Dedifferentiated amniotic fluid mesenchymal stem cell (primary cell): ENCODE results near the gene DUSP1.
A peak's percentile ranks its signal among the peaks of the same experiment; 100 is the strongest.

Source experiments
- DNase-seq: peaks from one replicate; pipeline ENCODE4 v3.0.0-alpha.2; 2016; ENCODE audit errors: extremely low spot score

DUSP1 gene

DNA sequence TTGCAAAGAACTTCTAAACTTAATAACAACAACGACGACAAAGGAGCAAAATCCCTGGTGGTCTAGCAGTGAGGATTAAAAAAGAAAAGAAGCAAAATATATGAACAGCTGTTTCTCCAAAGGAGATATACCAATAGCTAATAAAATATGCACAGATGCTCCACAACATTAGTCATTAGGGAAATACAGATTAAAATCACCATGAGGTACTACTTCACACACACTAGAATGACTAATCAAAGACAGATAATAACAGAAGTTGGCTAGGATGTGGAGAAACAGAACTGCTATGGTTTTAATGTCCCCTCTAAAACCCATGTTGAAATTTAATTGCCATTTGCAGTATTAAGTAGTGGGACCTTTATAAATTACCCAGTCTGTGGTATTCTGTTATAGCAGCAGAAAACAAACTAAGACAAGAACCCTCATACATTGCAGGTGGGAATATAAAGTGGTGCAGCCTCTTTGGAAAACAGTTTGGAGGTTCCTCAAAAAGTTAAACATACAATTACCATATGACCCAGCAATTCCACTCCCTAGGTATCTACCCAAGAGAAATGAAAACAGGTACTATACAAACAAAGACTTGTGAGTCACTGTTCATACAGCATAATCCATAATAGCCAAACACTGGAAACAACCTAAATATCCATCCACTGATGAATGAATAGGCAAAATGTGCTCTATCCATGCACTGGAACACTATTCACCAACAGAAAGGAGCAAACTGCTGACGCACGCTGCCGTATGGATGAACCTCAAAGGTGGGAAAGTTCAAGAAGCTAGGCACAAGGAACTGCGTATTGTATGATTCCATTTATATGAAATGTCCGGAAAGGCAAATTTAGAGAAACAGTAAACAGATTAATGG lies 11.4 kb upstream of the DUSP1 start:
- no peak for DNase-seq

DNA sequence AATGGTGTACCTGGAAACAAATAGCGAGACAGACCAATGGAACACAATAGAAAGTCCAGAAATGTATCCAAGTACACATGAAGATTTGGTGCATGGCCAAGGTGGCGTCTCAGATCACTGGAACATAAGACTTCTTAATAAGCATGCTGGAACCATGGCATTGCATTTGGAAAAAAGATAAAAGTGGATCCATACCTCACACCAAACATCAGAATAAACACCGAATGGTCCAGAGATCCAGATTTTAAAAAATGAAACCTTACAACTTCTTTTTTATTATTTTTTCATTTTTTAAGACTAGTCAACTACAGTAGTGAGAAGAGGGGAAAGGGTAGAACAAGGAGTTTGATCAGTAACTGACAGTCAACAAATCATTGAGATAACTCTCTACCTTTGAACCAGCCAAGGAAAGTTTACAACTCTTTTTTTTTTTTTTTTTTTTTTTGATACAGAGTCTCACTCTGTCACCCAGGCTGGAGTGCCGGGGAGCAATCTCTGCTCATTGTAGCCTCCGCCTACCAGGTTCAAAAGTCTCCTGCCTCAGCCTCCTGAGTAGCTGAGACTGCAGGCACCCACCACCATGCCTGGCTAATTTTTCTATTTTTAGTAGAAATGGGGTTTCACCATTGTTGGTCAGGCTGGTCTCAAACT lies 8.8 kb upstream of the DUSP1 start:
- no peak for DNase-seq

- DNase-seq: no peak
These were observed 7.2 kb upstream of the DUSP1 start for GRCh38 chr5:172777881-172778814.

DNA sequence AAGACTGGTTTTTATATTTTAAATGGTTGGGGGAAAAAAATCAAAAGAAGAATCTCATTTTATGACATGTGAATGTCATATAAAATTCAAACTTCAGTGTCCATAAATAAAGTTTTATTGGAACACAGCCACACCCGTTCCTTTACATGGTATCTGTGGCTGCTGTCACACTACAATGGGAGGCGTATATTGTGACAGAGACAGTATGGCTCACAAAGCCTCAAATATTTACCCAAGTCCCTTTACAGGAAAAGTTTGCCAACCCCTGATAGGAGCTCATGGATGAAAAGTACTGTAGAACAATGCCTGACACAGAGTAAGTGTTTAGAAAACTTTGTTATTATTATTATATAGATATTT lies 5.2 kb upstream of the DUSP1 start:
- no peak for DNase-seq

- peak; percentile 58 for DNase-seq
These were observed 4.6 kb upstream of the DUSP1 start for GRCh38 chr5:172775326-172776234.

DNA sequence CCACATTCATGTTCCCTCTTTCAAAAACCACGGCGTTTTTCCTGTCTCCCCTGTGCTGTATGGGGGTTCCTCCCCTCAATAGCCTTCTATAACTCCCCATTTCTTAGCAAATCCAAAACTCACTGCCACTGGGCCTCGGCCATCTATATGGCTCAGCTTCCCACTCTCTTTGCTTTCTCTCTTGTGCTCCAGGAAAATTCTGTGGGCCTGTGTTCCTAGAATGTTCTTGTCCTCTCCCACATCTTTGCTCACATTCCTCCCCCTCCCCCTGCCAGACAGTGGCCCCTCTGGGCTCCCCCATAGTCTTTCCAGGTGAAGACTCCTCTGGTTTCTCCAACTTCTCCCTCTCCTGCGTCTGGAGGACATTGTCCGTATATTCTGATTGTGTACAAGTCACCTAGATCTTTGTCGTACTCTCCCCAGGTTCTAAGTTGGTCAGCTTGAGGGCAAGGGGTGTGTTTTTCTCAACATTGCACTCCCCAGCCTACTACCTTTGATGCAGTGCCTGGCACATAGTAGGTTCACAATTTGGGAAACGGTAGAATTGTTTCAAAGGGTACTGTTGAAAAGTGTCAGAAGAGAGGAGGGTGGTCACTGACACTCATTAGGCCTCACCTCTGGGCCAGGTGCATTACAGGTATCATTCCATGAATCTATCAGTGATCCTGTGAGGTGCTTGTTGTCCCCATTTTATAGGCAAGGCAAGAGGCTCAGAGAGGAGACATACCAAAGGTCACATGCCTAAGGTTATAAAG lies 3.7 kb upstream of the DUSP1 start:
- DNase-seq: no peak

DNA sequence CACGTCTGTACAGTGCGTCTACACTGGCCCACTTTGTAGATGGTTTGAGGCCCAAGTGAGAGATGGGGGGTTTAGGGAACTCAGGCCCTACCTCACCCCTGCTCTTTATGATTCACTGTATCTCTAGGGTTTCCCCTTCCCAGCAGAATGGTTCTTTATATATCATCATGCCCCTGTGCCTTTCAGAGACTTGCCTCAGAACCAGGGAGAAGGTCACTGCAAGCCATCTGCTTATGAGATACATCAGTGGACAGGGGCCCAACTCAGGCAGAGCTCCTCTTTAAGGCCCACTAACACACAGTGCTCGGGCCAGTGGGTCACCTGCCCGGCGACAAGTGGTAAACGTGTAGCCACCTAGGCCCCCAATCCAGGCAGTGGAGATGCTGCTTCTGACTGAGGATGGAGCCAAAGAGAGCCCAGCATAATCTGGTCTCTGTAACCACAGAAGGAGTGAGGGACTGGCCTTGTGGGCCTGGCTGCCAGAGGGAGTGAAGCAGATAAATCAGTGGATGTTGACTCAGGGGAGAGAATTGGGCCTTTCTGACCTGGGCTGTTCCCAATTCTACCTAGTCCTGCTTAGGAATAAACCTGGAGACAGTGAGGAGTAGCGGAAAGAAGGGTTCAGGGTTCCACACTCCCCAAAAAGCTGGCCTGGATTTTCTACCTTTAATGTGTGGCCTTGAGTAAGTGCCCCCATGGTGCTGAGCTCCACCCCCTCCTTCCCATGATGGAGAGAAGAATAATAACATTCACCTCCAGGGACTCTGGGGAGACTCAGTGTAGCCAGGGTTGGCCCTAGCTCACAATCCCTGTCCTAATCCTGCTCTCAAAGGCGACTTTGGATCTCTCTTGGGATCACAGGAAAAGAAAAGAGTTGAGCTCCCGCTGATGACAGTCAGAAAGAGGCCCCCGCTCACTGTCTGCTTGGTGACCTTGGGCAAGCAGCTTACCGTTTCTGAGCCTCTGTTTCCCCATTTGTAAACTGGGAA lies 2.8 kb upstream of the DUSP1 start:
- no peak for DNase-seq

DNA sequence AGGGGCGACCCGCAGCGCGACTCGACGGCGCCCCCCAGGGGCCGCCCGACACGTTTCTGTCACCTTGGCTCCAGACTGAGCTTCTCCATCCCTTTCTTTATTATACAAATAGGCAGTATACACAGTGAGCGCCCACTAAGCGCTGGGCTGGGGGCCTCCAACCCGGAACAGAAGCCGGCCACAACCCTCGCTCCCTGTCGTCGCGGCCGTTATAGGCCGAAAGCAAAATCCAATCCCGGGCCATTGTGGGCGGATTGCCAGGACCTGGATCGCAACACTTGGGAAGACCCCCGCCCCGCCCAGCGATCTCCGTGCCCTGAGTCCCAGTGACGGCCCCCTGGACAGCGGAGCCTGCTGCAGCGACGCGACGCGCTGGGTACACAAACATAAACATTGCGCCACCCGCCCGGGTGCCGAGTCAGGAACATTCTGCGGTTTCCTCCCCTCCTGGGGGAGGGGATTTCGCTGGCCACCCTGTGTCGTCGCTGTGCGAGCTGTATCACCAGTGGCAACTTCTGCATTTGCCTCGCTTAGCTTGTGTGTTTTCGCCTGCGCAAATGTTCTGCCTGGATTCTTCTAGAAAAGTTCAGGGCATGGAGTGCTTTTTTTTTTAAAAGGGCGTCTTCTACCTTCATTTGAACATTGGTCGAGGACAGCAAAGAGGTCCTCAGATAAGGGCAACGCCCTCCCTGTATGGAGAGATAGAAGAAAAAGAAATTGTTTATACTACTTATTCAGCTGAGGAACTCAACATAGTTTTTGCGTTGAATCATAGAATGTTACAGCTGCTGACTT lies 1.3 kb upstream of the DUSP1 start:
- DNase-seq: peak; percentile 85

DNA sequence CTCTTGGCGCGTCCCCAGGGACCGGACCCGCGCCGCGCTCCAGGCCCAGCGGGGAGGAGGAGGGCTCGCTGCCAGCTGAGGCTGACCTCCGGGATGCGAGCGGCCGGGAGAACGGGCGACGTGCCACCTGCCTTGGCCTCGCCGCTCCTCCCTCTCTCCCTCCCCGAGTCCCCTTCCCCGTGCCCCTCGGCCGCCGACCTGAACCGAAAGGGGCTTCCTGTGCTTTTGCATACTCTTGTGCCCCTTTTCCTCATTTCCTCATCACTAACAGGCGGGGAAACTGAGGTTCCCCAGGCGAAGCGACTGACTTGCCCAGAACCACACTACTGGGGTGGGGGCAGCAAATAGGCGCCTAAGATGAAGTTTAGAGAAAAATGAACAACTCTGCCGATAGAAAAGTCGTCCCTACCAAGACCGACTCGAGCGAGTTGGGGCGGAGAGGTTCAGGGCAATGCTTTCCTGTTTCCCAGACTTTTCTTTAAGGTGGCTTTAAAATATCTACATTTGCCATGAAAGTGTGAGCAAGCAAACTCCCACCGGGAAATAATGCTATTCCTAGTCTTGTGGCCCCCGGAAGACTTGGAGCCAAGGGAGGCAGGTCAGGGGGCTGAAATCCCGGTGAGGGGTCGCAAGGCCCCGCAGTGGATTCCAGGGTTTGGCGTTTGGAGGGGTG lies 580 bp upstream of the DUSP1 start:
- no peak for DNase-seq

- DNase-seq: no peak
These were observed 671 bp downstream of the DUSP1 start for GRCh38 chr5:172770374-172770674.

DNA sequence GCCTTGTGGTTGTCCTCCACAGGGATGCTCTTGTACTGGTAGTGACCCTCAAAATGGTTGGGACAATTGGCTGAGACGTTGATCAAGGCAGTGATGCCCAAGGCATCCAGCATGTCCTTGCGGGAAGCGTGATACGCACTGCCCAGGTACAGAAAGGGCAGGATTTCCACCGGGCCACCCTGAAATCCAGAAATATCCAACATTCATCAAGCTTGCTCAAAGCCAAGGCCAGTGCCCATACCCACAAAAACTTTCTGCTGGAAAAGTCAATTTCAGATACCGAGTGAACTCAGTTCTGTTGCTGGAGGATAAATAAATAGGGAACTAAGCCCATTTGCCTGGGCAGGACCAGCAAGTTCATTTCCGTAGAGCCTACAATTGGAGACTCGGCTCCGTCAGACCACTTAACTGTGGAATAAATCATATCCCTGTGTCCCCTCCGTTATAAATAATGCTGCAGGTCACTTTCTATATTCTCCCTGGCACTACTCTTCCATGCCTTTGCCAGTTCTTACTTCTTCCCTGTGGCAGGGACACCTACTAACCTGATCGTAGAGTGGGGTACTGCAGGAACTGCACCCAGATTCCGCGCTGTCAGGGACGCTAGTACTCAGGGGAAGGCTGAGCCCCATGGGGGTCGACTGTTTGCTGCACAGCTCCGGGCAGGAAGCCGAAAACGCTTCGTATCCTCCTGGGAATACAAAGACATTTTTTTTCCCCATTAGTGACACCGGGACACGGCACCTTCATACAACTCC lies 1.2 kb downstream of the DUSP1 start:
- DNase-seq: no peak

DNA sequence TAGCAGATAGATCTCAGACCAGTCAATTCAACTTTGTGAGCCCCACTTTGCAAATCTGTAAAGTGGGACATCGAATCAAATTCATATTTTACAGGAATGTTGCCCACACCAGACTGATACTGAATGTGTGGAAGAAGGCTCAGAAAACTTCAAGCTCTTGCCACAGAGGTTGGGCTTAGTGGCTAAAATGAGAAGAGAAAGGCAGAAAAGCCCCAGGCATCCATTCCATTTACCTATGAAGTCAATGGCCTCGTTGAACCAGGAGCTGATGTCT lies 1.7 kb downstream of the DUSP1 start:
- DNase-seq: no peak

GRCh38 chr5:172768573-172769341 lies 2.2 kb downstream of the DUSP1 start:
- no peak for DNase-seq

DNA sequence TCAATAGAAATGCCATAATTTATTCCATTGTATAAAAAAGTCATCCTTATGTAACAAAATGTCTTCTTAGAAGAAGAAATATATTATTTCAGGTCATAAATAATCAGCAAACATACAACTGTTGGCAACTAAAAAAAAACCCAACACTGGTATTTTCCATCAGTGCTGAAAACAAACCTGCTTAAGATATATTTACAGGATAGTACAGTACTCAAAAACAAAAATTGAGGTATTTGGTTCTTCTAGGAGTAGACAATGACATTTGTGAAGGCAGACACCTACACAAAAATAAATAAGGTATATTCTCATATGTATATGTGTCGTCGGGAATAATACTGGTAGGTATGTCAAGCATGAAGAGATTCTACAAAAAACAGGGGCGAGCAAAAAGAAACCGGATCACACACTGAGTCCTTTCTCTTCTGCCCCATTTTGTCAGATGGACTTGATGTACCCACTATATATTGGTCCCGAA lies 2.9 kb downstream of the DUSP1 start:
- DNase-seq: no peak

- peak; percentile 78 for DNase-seq
These were observed 4.5 kb downstream of the DUSP1 start for GRCh38 chr5:172766287-172767108.

DNA sequence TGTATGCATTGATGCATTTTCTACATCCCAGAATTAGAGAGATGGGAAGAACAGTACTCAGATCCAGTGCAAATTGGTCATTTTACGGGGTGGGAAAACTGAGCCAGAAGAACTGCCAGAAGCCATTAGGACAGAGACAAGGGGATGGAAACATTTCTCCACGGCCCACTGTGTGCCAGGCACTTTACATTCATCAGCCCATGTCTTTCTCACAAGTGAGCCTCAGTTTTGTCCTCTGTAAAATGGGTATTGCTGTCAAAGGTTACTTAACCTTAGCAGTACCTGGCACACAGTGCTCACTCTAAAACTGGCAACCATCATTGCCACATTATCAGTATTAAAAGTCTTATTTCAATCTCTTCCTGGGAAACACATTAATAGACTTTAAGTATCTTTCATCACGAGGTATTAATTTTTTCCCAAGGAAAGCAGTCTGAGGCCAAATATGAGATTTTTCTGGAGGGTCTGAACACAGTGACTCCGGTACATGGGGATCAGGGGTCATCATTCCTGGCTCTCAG lies 5.2 kb downstream of the DUSP1 start:
- peak; percentile 40 for DNase-seq
